Subcutaneous abdominal adipose tissue (tissue), 5 donors: ENCODE results near the gene SNX32.

Experiments
- H3K27ac ChIP-seq: one replicate; pipeline ENCODE4 v1.7.0; 2013; ENCODE audit warnings: low read depth, mild to moderate bottlenecking, inconsistent platforms, low read length, moderate library complexity
- H3K27me3 ChIP-seq, 5 donors: one replicate each; pipeline ENCODE4 v1.7.0; 2013; ENCODE audit warnings: low read length in 5 of 5, inconsistent platforms in 1 of 5; ENCODE audit not compliant: control insufficient read depth in 5 of 5, insufficient read depth in 4 of 5
- H3K36me3 ChIP-seq, 5 donors: one replicate each; pipeline ENCODE4 v1.7.0; 2013; ENCODE audit warnings: low read length in 5 of 5; ENCODE audit not compliant: control insufficient read depth in 5 of 5, insufficient read depth in 5 of 5
- H3K4me1 ChIP-seq, 5 donors: one replicate each; pipeline ENCODE4 v1.7.0; 2013; ENCODE audit warnings: low read length in 5 of 5, mild to moderate bottlenecking in 3 of 5, moderate library complexity in 1 of 5; ENCODE audit not compliant: control insufficient read depth in 5 of 5, insufficient read depth in 5 of 5
- H3K4me3 ChIP-seq, 5 donors: one replicate each; pipeline ENCODE4 v1.7.0; 2013; ENCODE audit warnings: low read length in 5 of 5, low read depth in 1 of 5
- H3K9ac ChIP-seq, 5 donors: one replicate each; pipeline ENCODE4 v1.7.0; 2013; ENCODE audit warnings: low read length in 5 of 5, mild to moderate bottlenecking in 4 of 5, moderate library complexity in 3 of 5
- H3K9me3 ChIP-seq, 5 donors: one replicate each; pipeline ENCODE4 v1.7.0; 2013; ENCODE audit warnings: low read length in 5 of 5; ENCODE audit not compliant: control insufficient read depth in 5 of 5
- donor health status: healthy.
- donor health status: healthy.
- donor health status: healthy.
- donor health status: healthy.
- donor health status: healthy.

SNX32 gene

DNA sequence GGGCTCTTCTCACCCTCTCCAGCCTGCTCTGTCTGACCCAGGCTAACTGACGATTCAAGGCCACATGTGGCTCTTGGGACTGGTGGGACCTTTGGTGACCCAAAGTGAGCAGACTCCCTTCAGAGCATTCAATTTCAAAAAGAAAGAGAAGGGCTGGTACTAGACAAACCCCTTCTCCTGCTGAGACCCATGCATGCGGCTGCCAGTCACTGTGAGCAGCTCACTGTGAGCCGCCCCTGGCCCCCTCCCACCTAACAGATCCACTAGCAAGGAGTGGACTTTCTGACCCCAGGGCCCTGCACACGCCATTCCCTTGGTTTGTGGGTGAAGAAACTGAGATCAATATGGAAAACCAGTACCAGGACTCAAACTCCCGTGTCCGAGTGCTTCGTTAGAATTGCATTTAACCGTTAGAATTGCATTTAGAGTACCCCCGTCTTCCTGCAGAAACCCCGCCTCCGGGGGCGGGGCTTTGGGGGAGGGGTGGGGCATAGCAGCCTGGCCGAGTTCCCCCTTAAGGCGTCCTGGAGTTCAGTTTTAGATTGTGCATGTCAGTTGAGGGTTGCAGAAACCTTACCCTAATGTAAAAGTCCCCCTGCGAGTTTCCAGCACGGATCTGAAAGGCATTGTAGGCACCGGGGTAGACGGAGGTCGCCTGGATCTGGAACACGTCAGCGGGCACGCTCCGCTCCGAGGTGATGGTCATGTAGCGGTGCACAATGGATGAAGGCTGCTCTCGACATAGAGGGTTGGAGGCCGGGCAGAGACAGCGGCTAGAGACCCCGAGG lies 33.7 kb downstream of the SNX32 start:
- Histone ChIP-seq H3K4me1 (peaks cover 8 to 38% (median 33%) of the 10 kb centered on the region in 5 donors), H3K9me3 (no peaks in the 10 kb centered on the region), H3K36me3 (peaks cover 0 to 73% (median 68%) of the 10 kb centered on the region in 5 donors), H3K27me3 (no peaks in the 10 kb centered on the region), H3K9ac (no peak overlapping the region), H3K4me3 (no peak overlapping the region), H3K27ac (no peak overlapping the region)

DNA sequence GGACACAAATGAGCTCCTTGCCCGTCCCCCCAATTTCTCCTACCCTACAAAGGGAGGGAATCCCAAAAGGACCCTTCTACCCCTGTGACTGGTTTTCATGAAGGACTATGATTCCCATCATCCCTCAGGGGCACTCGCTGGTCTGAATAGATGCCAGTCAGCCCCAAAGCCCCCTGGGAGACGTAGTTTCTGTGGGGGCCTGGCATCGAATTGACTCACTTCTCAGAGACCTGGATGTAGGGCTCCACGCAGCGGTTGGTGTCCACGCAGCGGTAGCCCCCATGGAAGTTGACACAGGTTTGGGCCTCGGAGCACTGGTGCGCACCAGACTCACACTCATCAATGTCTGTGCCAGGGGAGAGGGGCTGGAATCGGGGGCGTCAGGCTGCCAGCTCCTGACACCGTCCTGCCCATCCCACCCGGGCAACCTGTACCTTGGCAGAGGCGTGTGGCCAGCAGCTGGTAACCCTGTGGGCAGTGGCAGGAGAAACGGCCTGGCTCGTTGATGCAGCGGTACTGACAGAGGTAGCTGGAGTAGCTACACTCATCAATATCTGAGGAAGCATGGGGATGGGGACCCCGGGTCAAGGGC lies 34.4 kb downstream of the SNX32 start:
- H3K36me3 ChIP-seq = peaks cover 0 to 66% (median 61%) of the 10 kb centered on the region in 5 donors
- H3K9ac ChIP-seq = no peak overlapping the region
- no peaks in the 10 kb centered on the region for H3K27me3 ChIP-seq

DNA sequence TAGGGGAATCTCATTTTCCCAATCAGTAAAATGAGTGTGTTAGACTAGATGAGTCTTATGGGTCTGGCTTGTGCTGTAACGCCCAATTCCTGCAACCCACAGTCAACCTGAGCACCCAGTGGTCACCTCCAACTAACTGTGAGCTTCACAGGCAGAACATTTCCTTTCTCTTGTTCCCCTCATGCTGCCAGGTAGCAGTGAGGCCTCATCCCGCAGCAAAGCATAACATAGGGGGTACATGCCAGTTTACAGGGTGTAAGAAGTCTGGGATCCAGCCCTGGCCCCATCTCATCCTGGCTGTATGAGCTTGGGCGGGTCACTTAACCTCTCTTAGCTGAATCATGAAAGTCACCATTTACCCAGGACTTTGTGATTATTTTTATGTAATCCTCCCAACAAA lies 35.1 kb downstream of the SNX32 start:
- Histone ChIP-seq H3K36me3 (peaks cover 0 to 59% (median 53%) of the 10 kb centered on the region in 5 donors), H3K9me3 (no peaks in the 10 kb centered on the region), H3K27me3 (no peaks in the 10 kb centered on the region), H3K4me3 (no peak overlapping the region), H3K4me1 (peaks cover 8 to 39% (median 32%) of the 10 kb centered on the region in 5 donors), H3K27ac (no peak overlapping the region), H3K9ac (no peak overlapping the region)

More for the DNA sequence above, 34.4 kb downstream of the SNX32 start:
- no peak overlapping the region for H3K27ac ChIP-seq
- H3K4me3 ChIP-seq = no peak overlapping the region
- no peaks in the 10 kb centered on the region for H3K9me3 ChIP-seq
- peaks cover 8 to 35% (median 31%) of the 10 kb centered on the region in 5 donors for H3K4me1 ChIP-seq

DNA sequence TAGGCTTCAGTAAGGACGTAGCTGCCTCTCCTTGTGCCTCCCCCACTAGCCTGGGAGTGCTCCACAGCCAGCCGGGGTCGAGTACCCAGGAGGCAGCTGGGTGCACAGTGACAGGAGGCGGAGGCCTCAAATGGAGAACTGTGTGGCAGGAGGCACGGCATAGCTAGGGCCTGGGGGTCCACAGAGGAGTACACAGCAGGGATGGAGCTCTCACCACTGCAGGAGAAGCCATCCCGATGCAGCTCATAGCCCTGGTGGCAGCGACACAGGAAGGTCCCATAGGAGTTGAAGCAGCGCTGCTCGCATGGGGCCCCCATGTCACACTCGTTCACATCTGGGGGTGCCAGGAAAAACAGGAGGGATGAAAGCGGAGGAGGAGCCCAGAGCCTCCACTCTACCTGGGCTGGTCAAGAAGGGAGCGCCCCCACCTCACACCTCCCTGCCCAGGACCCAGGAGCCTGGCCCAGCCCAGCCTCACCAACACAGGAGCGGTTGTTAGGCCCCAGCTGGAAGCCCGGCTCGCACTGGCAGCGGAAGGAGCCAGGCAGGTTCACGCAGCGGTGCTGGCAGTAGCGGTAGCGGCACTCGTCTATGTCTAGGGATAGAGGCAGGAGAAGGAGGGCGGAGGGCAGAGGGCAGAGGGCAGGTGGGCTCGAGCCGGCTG lies 36.0 kb downstream of the SNX32 start:
- no peak overlapping the region for H3K9ac ChIP-seq
- H3K4me3 ChIP-seq = no peak overlapping the region
- H3K27me3 ChIP-seq = no peaks in the 10 kb centered on the region
- H3K27ac ChIP-seq = no peak overlapping the region
- H3K9me3 ChIP-seq = no peaks in the 10 kb centered on the region
- peaks cover 8 to 40% (median 34%) of the 10 kb centered on the region in 5 donors for H3K4me1 ChIP-seq
- peaks cover 0 to 50% (median 45%) of the 10 kb centered on the region in 5 donors for H3K36me3 ChIP-seq

DNA sequence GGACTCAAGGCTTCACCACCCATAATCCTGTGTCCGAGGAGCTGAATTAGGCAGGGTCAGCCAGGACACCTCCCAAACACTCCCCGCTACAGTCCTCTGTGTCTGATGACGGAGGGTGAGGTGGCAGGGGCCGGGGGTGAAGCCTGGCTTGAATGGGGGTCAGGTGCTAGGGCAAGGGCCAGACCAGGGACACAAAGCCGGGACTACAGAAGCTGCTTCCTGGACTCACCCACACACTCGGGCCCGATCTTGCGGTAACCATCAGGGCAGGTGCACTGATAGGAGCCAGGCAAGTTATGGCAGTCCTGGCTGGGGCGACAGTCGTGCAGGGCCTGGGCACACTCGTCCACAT lies 36.5 kb downstream of the SNX32 start:
- Histone ChIP-seq H3K9me3 (no peaks in the 10 kb centered on the region), H3K36me3 (peaks cover 0 to 45% (median 39%) of the 10 kb centered on the region in 5 donors), H3K4me3 (peak overlapping the region in 1 of 5 donors; percentile 12), H3K27ac (no peak overlapping the region), H3K27me3 (no peaks in the 10 kb centered on the region), H3K9ac (no peak overlapping the region), H3K4me1 (peaks cover 8 to 40% (median 34%) of the 10 kb centered on the region in 5 donors)

DNA sequence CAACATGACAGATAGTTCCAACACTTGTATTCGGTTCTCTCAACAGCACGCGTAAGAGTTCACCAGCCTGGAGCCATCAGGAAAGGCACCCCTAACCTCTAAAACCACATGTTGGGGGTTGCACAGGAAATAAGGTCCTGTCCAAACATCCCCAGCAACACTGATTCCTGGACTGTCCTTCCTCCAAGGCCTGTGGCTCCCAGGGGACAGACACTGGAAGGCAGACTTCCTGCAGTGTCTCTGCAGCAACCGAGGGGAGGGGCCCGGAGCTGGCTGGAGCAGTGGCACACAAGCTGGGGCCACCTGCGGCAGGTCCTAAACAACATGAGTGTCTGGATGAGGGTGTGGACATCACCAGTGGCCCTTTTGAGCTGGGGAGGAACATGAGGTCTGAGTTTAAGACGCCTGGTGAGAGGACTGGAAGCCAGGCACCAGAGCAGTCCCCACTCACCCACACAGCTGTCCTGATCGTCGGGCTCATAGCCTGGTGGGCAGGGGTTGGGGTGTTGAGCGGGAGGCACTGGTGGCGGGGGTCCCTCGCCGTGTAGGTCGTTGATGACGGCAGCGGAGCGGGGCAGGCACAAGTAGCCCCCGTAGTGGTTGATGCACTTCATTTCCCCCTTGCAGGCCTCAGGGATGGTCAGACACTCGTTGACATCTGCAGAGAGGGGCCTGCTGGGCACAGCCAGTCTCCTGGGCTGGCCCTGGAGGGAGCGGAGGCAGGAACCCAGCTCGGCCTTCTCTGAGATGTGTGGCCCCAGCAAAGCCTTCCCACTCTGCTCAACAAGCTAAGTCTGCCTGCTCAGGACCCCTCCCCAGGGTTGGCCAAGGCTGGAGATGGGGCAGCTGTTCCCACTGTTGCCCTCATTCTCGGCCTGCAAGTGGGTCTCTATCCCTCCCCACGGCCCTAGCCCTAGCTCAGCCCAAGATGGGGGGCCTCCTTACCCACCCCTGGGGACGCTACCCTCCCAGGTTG lies 37.2 kb downstream of the SNX32 start:
- H3K9ac ChIP-seq = peak overlapping the region; percentile 26 to 86 (median 76)
- H3K4me3 ChIP-seq = peak overlapping the region; percentile 64 to 76 (median 65)

DNA sequence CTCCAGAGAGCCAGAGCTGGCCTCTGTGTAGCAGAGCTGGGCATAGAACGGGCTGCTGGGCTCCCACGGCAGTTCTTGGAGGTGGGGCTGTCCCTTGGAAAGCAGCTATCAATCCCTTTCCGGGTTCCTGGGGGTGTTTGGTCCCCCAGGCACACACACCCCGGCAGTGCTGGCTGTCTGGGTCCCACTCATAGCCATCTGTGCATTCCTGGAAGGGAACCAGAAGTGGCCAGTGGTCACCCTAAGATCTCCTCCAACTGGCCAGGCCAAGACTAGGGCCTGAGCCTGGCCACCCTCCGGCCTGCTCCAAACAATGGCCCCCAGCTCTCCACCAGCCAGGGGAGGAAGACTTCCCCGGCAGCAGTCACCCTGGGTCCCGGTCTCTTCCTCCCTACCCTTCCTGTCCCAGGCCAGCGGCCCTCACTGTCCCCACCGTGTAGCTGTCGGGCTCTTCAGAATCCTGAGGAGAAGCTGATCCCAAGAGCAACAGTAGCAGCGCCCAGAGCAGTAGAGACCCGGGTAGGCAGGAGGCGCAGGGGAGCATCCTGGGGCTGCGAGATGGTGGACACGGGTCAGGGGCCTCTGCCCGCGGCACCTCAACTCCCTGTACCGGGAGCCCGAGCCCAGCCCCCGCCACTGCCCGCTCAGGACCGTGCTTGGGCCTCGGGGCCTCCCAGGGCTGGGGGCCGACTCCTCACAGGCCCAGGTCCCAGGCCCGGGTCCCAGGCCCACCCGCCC lies 38.2 kb downstream of the SNX32 start:
- peak overlapping the region; percentile 64 to 76 (median 65) for H3K4me3 ChIP-seq
- peaks cover 0 to 30% (median 22%) of the 10 kb centered on the region in 5 donors for H3K36me3 ChIP-seq
- H3K27me3 ChIP-seq = no peaks in the 10 kb centered on the region
- H3K27ac ChIP-seq = peak overlapping the region; percentile 88
- H3K9ac ChIP-seq = peak overlapping the region; percentile 68 to 86 (median 76)
- no peaks in the 10 kb centered on the region for H3K9me3 ChIP-seq
- peaks cover 8 to 40% (median 34%) of the 10 kb centered on the region in 5 donors for H3K4me1 ChIP-seq

More for the DNA sequence above, 37.2 kb downstream of the SNX32 start:
- no peaks in the 10 kb centered on the region for H3K27me3 ChIP-seq
- H3K36me3 ChIP-seq = peaks cover 0 to 38% (median 32%) of the 10 kb centered on the region in 5 donors
- H3K4me1 ChIP-seq = peaks cover 8 to 40% (median 34%) of the 10 kb centered on the region in 5 donors
- H3K9me3 ChIP-seq = no peaks in the 10 kb centered on the region
- H3K27ac ChIP-seq = peak overlapping the region; percentile 88

DNA sequence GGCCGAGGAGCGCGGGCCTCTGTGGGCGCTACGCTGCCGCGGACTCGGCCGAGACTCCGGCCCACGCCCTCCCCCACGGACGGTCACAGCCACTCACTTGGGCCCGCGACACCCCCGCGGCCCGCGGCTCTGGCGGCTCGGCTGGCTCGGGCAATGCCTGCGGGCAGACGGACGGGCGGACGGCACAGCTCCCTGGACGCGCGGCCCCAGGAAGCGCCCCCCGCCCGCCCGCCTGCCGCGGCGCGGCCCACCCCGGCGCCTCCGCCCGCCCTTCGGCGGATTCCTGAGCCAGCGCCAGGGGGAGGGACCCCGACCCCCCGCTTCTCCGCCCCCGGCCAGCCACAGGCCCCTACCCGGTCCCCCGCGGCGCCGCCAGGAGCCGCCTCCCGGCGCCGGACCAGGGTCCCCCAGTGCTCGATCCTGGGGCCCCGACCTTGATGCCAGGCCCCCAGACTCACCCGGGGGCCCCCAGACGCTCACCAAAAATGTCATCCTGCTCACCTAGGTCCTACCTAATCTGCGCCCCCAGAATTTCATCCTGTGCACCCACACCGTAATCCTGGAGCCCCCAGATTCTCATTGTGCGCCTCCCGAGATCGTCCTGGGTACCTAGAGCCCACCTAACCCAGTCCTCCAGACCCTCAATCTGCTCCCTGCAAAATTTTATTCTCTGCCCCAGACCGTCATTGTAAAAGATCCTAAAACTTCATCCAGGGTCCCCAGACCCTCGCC lies 39.0 kb downstream of the SNX32 start, which contains the start of gene EFEMP2:
Gene EFEMP2, minus strand, starts transcription at position 215 of the 732 bp plus-strand sequence. CDS start 446 bp downstream, outside the sequence.
- H3K4me1 ChIP-seq = peaks cover 8 to 40% (median 34%) of the 10 kb centered on the region in 5 donors
- peak within 1 kb of the TSS; percentile 88 for H3K27ac ChIP-seq
- H3K36me3 ChIP-seq = peaks cover 0 to 23% (median 17%) of the 10 kb centered on the region in 5 donors
- no peaks in the 10 kb centered on the region for H3K9me3 ChIP-seq
- H3K4me3 ChIP-seq = peak within 1 kb of the TSS; percentile 70 to 85 (median 76)
- H3K9ac ChIP-seq = peak within 1 kb of the TSS; percentile 68 to 86 (median 76)
- H3K27me3 ChIP-seq = no peaks in the 10 kb centered on the region
